GM12878 (cell line): ENCODE data around the gene MPC1L. TPM values are rescaled to one million over a fixed set of nuclear protein-coding genes. Genes with fewer than 3 reads are reported as not detected.

ENCODE experiments used
- BCL11A ChIP-seq: IDR thresholded peaks from 2 replicates; pipeline ENCODE4 v1.6.1; 2011; ENCODE audit warnings: low read depth, low read length
- BMI1 ChIP-seq: fragments of 450-650 bp; IDR thresholded peaks from 2 replicates; pipeline ENCODE4 v1.6.1; 2016; ENCODE audit warnings: mild to moderate bottlenecking, moderate library complexity, borderline replicate concordance
- CREM ChIP-seq: IDR thresholded peaks from 2 replicates; pipeline ENCODE4 v1.6.1; 2014; ENCODE audit warnings: antibody characterized with exemption, low read depth
- EZH2 ChIP-seq: IDR thresholded peaks from 2 replicates; pipeline ENCODE4 v1.6.1; 2012; ENCODE audit warnings: low read depth, mild to moderate bottlenecking, control low read depth, inconsistent platforms, low read length, borderline replicate concordance; ENCODE audit not compliant: control insufficient read depth
- FOXK2 ChIP-seq: fragments of 450-650 bp; IDR thresholded peaks from 2 replicates; pipeline ENCODE4 v1.6.1; 2017; ENCODE audit warnings: mild to moderate bottlenecking, moderate library complexity
- JUND ChIP-seq: IDR thresholded peaks from 2 replicates; pipeline ENCODE4 v1.6.1; 2012; ENCODE audit warnings: low read depth, mild to moderate bottlenecking, low read length, improper control_type of control experiment, moderate library complexity
- NBN ChIP-seq: fragments of 450-650 bp; IDR thresholded peaks from 2 replicates; pipeline ENCODE4 v1.6.1; 2016
- NR2C2 ChIP-seq: IDR thresholded peaks from 2 replicates; pipeline ENCODE4 v1.6.1; 2011; ENCODE audit warnings: borderline replicate concordance, low read depth; ENCODE audit not compliant: control insufficient read depth, insufficient read length
- TBL1XR1 ChIP-seq: IDR thresholded peaks from 2 replicates; pipeline ENCODE4 v1.6.1; 2012; ENCODE audit warnings: low read depth, low read length, improper control_type of control experiment
- YBX1 ChIP-seq: fragments of 450-650 bp; IDR thresholded peaks from 2 replicates; pipeline ENCODE4 v1.6.1; 2016; ENCODE audit warnings: antibody characterized with exemption
- ZNF207 ChIP-seq: fragments of 450-650 bp; IDR thresholded peaks from 2 replicates; pipeline ENCODE4 v1.6.1; 2014; ENCODE audit warnings: antibody characterized with exemption, mild to moderate bottlenecking, borderline replicate concordance
- polyA plus RNA-seq, 11 experiments: library from polyadenylated mRNA; depleted of rRNA in 4 of 11; unstranded in 6 of 11; stranded (reverse) in 5 of 11; fragments of >200 nt; fragmentation: Nextera tagmentation in 4 of 11; fragmentation: Illumina TruSeq in 1 of 11; extraction: Ambion mirVana in 4 of 11; extraction: Trizol in 1 of 11; gene quantifications; 1 replicate in 1 of 11; 2 replicates in 10 of 11; pipeline versions ENCODE4 v1.2.1 to v1.2.3, GENCODE V29; 2011 to 2016; ENCODE audit warnings: inconsistent platforms in 2 of 11, missing spikeins in 2 of 11, low read depth in 1 of 11
- total RNA-seq, 4 experiments: library from RNA; depleted of rRNA in 3 of 4; stranded (reverse); fragments of >200 nt in 3 of 4; fragmentation: Illumina TruSeq in 1 of 4; extraction: Trizol in 1 of 4; gene quantifications; 2 replicates each; pipeline versions ENCODE4 v1.2.1 to v1.2.3, GENCODE V29; 2013 to 2021
- TF ChIP-seq, protein P1 (sequence below): IDR thresholded peaks from 2 replicates; pipeline ENCODE4 v1.6.1; 2011; ENCODE audit warnings: borderline replicate concordance, low read depth, mild to moderate bottlenecking, moderate library complexity, mixed read lengths, low read length; ENCODE audit not compliant: insufficient read depth; ENCODE audit errors: extremely low read length
- TF ChIP-seq, protein P2 (sequence below): IDR thresholded peaks from 2 replicates; pipeline ENCODE4 v1.6.1; 2011; ENCODE audit warnings: borderline replicate concordance, low read depth, mild to moderate bottlenecking, moderate library complexity, low read length; ENCODE audit not compliant: insufficient read depth, poor library complexity, severe bottlenecking
- TF ChIP-seq, protein P3 (sequence below): IDR thresholded peaks from 2 replicates; pipeline ENCODE4 v1.6.1; 2011; ENCODE audit warnings: low read depth, mild to moderate bottlenecking, low read length, moderate library complexity, borderline replicate concordance; ENCODE audit errors: extremely low read depth
- TF ChIP-seq, protein P4 (sequence below): fragments of 450-650 bp; formaldehyde crosslinking; IDR thresholded peaks from 2 replicates; pipeline ENCODE4 v1.4.0; 2022; ENCODE audit warnings: mild to moderate bottlenecking, moderate library complexity
- TF ChIP-seq, protein P5 (sequence below): fragments of 450-650 bp; IDR thresholded peaks from 2 replicates; pipeline ENCODE4 v1.6.1; 2017; ENCODE audit warnings: mild to moderate bottlenecking, low read depth, inconsistent platforms; ENCODE audit not compliant: poor library complexity, severe bottlenecking
- TF ChIP-seq, protein P6 (sequence below): fragments of 450-650 bp; IDR thresholded peaks from 2 replicates; pipeline ENCODE4 v1.6.1; 2018; ENCODE audit warnings: mild to moderate bottlenecking, low read depth, moderate library complexity; ENCODE audit not compliant: partially characterized antibody

The MPC1L gene
- total and polyA plus RNA-seq, 10 of the 15 experiments (the other 5 are each of a cell fraction or from before 2014, with no cell fraction given) = not detected

DNA sequence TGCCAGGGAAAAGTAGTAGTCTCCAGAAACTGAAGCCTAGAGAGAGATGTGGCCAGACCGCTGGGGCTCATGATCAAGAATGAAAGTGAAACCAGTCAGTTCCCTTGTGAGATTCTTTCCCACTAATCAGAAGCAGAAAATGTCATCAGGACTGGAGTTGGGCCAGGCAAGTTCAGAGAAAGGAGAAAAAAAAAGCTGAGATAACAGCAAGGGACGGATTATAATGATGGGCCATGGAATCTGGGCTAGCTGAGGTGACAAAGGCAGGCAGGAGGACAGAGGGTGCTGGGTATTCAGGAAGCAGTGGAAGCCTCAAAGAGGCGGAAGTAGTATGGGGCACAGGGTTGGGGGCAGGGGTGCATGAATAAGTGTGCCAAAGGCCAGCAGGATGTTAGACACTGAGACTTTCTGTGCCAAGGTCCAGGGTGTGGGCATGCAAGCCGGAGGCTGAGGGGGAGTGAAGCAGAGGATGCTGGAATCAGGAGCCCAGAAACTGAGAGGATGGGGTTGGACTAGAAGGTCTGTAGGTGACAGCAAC is 21.7 kb downstream of the MPC1L start (continued):
- TF ChIP-seq ZNF207 (no peak), NBN (peak; percentile 93), TBL1XR1 (no peak), CREM (no peak), EZH2 (no peak), NR2C2 (no peak), JUND (peak; percentile 68; the same call in 1 of the 2 replicates), YBX1 (no peak), BCL11A (peak; percentile 46; the same call in 1 of the 2 replicates), FOXK2 (no peak), BMI1 (peak; percentile 19; the same call in 1 of the 2 replicates)
- TF ChIP-seq, protein P1, sequence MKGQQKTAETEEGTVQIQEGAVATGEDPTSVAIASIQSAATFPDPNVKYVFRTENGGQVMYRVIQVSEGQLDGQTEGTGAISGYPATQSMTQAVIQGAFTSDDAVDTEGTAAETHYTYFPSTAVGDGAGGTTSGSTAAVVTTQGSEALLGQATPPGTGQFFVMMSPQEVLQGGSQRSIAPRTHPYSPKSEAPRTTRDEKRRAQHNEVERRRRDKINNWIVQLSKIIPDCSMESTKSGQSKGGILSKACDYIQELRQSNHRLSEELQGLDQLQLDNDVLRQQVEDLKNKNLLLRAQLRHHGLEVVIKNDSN = no peak
- TF ChIP-seq, protein P2, sequence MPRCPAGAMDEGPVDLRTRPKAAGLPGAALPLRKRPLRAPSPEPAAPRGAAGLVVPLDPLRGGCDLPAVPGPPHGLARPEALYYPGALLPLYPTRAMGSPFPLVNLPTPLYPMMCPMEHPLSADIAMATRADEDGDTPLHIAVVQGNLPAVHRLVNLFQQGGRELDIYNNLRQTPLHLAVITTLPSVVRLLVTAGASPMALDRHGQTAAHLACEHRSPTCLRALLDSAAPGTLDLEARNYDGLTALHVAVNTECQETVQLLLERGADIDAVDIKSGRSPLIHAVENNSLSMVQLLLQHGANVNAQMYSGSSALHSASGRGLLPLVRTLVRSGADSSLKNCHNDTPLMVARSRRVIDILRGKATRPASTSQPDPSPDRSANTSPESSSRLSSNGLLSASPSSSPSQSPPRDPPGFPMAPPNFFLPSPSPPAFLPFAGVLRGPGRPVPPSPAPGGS = no peak
- TF ChIP-seq, protein P3, sequence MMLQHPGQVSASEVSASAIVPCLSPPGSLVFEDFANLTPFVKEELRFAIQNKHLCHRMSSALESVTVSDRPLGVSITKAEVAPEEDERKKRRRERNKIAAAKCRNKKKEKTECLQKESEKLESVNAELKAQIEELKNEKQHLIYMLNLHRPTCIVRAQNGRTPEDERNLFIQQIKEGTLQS = no peak
- TF ChIP-seq, protein P4, sequence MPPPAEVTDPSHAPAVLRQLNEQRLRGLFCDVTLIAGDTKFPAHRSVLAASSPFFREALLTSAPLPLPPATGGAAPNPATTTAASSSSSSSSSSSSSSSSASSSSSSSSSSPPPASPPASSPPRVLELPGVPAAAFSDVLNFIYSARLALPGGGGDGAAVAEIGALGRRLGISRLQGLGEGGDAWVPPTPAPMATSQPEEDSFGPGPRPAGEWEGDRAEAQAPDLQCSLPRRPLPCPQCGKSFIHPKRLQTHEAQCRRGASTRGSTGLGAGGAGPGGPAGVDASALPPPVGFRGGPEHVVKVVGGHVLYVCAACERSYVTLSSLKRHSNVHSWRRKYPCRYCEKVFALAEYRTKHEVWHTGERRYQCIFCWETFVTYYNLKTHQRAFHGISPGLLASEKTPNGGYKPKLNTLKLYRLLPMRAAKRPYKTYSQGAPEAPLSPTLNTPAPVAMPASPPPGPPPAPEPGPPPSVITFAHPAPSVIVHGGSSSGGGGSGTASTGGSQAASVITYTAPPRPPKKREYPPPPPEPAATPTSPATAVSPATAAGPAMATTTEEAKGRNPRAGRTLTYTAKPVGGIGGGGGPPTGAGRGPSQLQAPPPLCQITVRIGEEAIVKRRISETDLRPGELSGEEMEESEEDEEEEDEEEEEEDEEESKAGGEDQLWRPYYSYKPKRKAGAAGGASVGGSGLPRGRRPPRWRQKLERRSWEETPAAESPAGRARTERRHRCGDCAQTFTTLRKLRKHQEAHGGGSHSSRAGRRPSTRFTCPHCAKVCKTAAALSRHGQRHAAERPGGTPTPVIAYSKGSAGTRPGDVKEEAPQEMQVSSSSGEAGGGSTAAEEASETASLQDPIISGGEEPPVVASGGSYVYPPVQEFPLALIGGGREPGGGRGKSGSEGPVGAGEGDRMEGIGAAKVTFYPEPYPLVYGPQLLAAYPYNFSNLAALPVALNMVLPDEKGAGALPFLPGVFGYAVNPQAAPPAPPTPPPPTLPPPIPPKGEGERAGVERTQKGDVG (CRISPR knock-in tag) = no peak
- TF ChIP-seq, protein P5, sequence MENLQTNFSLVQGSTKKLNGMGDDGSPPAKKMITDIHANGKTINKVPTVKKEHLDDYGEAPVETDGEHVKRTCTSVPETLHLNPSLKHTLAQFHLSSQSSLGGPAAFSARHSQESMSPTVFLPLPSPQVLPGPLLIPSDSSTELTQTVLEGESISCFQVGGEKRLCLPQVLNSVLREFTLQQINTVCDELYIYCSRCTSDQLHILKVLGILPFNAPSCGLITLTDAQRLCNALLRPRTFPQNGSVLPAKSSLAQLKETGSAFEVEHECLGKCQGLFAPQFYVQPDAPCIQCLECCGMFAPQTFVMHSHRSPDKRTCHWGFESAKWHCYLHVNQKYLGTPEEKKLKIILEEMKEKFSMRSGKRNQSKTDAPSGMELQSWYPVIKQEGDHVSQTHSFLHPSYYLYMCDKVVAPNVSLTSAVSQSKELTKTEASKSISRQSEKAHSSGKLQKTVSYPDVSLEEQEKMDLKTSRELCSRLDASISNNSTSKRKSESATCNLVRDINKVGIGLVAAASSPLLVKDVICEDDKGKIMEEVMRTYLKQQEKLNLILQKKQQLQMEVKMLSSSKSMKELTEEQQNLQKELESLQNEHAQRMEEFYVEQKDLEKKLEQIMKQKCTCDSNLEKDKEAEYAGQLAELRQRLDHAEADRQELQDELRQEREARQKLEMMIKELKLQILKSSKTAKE = peak; percentile 56
- TF ChIP-seq, protein P6, sequence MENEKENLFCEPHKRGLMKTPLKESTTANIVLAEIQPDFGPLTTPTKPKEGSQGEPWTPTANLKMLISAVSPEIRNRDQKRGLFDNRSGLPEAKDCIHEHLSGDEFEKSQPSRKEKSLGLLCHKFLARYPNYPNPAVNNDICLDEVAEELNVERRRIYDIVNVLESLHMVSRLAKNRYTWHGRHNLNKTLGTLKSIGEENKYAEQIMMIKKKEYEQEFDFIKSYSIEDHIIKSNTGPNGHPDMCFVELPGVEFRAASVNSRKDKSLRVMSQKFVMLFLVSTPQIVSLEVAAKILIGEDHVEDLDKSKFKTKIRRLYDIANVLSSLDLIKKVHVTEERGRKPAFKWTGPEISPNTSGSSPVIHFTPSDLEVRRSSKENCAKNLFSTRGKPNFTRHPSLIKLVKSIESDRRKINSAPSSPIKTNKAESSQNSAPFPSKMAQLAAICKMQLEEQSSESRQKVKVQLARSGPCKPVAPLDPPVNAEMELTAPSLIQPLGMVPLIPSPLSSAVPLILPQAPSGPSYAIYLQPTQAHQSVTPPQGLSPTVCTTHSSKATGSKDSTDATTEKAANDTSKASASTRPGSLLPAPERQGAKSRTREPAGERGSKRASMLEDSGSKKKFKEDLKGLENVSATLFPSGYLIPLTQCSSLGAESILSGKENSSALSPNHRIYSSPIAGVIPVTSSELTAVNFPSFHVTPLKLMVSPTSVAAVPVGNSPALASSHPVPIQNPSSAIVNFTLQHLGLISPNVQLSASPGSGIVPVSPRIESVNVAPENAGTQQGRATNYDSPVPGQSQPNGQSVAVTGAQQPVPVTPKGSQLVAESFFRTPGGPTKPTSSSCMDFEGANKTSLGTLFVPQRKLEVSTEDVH = no peak
